Astrocyte of the hippocampus (primary cell): ENCODE measurements around the gene PHB1.

Experiments used
- DNase-seq: peaks from one replicate; pipeline ENCODE4 v3.0.0; 2011; ENCODE audit warnings: low read depth, low spot score

Gene PHB1

DNA sequence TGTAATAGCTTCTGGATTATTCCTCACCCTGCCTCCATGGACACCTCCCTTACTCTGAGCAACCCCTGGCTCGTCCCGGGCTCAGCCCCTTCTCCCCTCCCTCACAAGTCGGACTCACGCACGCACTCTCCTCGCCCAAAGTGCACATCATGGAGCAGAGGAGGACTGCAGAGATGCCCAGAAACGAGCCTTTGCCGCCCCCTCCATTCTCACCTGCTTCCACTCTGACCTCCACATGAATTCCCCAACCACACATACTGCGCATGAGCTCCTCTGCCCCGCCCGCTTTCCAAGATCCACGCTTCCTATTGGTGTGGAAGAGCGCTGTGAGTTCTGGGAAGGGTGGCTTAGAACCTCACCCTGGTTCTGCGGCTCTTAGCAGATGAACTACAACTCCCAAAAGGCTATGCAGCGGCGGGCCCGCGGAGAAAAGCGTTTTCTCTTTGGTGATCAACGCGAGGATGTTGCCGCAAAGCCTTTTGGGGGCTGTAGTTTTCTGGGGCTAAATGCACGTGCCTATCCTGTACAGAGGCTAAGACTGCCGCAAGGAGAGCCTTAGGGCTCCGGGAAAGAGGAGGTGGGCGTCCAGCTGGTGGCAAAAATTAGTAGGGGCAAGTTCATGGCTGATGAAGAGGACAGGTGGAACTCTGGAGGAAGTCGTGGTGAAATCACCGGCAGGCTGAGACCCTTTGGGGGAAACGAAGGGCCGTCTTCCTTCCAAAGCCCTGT, at the start of gene PHB1:
TSS of gene PHB1 (minus strand) at position 261 of the 729 bp plus-strand sequence. CDS start 1,618 bp downstream, outside the sequence.
- DNase-seq, result peak; percentile 99

DNA sequence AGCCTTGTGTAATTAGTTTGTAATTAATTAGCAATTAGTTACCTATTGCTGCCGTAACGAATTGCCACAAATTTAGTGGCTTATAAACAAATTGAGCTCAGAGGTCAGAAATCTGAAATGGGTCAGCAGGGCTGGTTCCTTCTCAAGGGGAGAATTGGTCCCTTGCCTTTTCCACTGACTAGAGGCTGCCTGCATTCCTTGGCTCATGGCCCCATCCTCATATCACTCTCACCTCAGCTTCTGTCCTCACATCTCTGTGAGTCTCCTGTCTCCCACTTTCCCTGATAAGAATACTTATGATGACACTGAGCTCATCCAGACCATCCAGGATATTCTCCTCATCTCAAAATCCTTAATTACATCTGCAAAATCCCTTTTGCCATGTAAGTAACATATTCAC, 49.4 kb upstream of the PHB1 start:
- no peak for DNase-seq

GRCh38 chr17:49461580-49461979, 46.9 kb upstream of the PHB1 start:
- DNase-seq, result no peak

DNA sequence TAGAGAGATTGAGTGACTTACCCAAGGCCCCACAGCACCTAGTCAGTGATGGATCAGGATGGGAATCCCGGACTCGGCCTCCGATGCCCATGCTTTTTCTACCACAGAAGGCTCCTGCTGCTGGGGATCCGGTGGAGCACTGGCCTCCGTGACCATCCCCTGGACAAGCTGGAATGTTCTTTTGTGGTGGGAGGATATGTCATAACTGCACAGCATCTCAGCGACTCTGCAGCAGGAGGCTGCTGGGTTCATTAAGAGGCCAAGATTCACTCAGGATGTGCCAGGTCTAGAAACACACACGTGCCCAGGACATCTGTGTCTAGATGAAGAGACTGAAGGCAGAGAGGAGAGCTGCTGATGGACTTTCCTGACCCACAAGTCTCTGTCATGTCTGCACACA, 45.7 kb upstream of the PHB1 start:
- DNase-seq, result no peak

- no peak for DNase-seq
Observed at GRCh38 chr17:49459401-49459984, 44.8 kb upstream of the PHB1 start.

- no peak for DNase-seq
Observed at GRCh38 chr17:49457564-49458535, 43.2 kb upstream of the PHB1 start.

DNA sequence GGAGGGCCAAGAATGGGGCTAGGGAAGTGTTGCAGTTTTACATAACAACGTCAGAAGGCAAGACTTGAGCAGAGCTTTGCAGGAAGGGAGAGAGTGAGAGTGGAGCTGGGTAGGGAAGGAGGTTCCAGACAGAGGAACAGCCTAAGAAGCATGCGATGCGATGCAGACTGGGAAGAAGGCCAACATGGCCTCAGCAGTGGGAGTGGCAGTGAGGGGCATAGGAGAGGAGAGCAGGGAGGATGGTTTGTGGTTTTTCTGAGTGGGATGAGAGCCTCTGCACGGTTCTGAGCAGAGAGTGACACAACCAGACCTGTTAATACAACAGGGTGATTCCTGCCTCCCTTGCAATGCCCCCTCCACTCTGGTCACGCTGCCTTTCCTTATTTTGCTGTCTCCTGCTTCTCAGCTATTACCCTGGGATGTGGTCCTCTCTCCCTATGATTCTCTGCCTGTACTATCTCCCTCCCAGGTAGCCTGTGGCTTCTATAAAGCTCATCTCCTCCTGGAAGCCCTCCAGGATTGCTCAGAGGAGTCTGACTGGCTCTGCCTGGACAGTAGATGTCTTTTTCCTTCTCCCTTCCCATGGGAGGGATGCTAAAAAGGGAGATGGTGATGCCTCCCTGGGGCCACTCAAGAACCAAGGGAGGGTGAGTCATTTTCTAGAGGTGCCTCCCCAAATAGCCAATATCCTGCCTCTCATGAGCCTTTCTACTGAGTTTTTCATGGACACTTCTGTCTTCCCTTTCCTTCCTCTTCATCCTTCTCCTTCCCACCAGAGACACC, 41.7 kb upstream of the PHB1 start:
- peak; percentile 87 for DNase-seq

DNA sequence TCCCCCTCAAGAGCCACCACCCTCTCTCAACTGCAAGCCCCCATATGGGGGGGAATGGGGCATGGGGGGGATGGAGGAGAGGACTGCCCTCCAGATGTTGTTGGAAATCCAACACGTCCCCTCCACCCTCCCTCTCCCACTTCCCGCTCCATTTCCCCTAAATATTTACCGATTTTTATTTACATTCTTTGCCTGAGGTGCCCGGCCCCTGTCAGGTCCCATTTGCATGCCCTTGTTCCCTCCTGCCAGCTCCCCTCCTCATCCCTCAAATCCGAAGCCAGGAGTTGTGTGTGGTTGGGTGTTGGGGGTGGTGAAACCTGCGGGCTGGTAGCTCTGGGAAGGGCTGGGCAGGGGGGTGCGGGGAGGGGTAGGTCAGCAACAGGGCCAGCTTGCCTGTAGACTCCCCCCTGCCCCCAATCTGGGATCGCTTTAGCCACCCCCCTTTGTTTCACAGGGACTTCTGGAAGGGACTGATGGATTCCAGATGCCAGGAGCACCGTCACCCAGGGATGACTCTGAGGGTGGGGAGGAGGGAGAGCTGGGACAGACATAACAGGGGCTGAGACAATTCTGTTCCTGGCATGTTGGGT, 40.7 kb upstream of the PHB1 start:
- no peak for DNase-seq

- peak; percentile 65 for DNase-seq
Observed at GRCh38 chr17:49454050-49454449, 39.4 kb upstream of the PHB1 start.

DNA sequence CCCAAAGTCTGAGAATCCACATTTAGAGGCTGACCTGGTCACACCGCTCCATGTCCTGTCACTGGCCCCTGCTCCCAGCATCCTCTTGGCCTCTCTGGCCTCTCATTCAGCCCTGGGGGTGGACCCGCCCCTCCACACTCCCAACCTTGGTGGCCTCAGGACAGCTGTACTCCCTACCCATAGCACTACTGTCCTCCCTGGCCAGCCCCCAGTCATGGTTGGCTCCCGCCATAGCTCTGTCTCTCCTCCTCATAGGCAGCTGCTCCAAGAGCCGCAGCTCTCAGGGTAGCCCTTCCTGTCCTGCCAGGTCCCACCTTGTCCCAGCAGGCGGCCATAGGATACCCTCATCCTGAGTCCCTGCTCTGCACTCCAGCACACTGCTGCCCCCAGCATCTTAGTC, 38.0 kb upstream of the PHB1 start:
- no peak for DNase-seq

DNA sequence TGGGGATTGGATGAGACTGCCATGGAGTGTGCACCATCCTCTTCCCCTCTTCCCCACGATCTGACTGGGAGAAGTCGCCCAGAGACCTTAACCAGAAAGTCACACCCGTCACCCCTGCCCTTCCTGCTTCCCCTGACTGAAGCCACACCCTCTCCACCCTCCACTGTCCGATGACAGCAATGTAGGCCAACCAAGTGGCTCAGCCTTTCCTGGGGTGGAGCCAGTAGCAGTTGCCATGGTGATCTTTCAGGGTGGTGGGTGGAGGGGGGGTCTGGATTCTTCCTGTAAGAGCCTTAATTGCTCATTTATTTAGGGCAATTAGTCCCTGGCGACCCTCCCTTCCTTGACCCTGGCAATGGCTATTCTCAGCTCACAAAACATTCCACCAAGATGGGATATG, 37.5 kb upstream of the PHB1 start:
- no peak for DNase-seq

DNA sequence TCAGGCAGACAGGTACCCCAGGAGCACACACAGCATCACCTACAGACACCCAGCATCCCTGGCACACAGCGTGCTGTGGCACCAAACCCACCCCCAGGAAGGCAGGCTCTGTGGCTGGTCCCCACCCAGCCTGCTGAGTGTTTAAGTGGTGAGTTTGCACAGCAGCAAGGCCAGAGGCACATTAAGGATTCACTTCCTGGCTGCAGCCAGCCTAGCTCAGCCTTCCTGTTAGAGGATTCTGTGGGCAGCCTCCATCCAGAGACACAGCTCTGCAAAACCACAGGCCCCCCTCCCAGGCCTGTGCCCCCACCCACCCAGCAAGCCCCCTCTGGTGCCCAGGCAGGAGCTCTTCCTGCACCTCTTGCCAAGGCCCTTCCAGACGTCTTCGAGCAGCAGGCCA, 36.1 kb upstream of the PHB1 start:
- DNase-seq, result peak; percentile 55

DNA sequence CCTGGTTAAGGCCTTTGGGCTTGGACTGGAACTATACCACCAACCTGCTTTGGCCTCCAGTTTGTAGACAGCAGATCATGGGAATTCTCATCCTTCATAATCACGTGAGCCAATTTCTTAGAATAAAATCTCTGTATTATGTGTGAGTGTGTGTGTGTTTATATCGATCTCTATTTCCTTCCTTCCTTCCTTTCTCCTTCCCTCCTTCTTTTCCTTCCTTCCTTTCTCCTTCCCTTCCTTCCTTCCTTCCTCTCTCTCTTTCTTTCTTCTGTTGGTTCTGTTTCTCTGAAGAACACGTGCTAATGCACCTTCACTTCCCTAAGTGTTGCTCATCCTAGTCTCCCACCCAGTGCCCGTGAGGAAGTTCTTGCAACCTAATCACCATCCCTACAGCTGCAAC, 35.5 kb upstream of the PHB1 start:
- DNase-seq, result no peak

- no peak for DNase-seq
Observed at GRCh38 chr17:49447628-49448302, 33.1 kb upstream of the PHB1 start.

DNA sequence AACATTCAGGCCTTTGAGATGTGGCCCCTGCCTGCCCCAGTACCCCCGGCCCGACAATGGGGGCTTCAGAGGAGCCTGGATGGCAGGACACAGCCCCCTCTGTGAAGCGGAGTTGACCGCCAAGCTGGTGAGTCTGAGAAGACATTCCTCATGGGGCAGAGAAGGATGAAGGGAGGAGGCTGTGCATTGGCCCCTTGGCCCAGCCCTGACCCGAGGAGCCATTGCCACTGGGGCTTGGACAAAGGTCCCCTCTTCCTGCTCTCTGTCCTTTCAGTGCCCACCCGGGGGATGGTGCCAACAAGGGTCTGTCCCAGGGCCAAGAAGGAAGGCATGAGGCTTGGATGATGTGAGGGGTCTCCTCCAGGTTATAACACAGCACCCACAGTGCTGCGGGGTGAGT, 30.9 kb upstream of the PHB1 start:
- DNase-seq, result no peak

DNA sequence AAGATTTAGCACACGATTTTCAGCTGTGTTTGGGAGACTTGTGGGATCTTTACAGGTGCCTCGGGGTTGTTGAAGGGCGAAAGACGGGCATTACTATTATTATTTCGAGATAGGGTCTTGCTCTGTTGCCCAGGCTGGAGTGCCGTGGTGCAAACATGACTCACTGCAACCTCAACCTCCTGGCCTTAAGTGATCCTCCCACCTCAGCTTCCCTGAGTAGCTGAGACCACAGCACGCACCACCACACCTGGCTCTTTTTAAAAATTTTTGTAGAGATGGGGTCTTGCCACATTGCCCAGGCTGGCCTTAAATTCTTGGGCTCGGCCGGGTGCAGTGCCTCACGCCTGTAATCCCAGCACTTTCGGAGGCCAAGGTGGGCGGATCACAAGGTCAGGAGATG, 29.7 kb upstream of the PHB1 start:
- no peak for DNase-seq

DNA sequence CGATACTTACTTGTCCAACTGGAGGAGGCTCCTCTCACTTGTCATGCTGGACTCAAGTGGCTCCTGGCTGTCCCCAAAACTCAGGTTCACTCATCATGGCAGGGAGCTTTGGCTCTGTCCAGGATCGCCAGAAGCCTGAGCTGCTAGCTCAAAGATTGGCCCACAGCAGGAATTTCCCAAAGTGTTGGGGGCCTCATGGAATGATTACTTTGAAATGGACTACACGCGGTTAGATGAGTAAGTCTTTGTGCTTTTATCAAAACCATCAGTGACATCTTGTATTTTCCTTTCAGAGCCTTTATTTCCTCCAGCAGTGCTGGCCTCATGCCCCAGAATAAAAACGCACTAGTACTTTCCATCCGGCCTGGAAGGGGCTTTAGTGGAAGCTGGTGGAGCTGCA, 29.2 kb upstream of the PHB1 start:
- DNase-seq, result peak; percentile 54

- no peak for DNase-seq
Observed at GRCh38 chr17:49442041-49442440, 27.4 kb upstream of the PHB1 start.

DNA sequence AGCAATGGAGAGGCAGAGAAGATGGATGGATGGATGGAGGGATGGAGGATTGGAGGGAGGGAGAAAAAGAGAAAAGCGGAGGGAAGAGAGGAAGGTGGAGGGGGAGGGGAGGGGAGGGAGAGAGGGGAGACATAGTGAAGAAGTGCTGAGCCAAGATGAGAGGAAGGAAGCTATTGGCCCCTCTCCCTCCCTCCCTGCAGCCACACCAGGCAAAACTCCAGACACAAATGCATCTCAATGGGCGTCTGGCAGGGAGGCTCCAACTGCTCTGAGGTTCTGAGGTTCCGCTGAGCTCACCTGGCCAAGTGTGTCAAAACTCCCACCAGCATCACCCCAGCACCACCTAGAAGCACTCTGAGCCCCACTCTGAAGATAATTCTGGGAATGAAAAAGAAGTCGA, 26.9 kb upstream of the PHB1 start:
- no peak for DNase-seq

DNA sequence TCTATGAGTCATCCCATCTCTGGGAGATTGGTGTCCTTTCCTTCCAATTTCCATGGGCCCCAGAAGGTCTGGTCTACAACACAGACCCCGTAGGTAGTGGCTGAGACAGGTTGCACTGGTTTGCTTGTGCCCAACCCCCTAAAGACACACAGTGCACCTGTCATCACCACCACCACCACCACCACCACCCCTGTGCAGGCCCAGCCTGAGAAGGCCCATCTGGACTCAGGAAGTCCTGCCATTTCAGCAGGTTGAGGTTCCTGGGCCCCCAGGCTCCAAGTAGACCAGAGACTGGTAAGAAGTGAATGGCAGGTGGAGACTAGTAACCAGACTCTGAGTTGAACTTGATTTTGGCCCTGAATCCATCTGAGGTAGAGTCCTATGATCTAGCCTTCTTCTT, 25.9 kb upstream of the PHB1 start:
- no peak for DNase-seq
